Activated T-cell treated with anti-CD3 and anti-CD28 coated beads, Interleukin-2, amount 50 U/mL, for 48 hours (primary cell): ENCODE results near the gene SNAPC4.
"Not testable (repeated sequence)": the region's sequence is repeated elsewhere in the genome, so short reads cannot be mapped to it uniquely, and the experiment has no call there.

ENCODE experiments used
- DNase-seq, 2 experiments: peaks; one replicate each; pipeline ENCODE4 v3.0.0-alpha.2; 2020

SNAPC4 gene

GRCh38 chr9:136352682-136353081 lies 47.3 kb downstream of the SNAPC4 start:
- no peak for DNase-seq

- not testable (repeated sequence) for DNase-seq
These were observed 48.1 kb downstream of the SNAPC4 start for GRCh38 chr9:136351868-136352267.

GRCh38 chr9:136351252-136351800 lies 48.6 kb downstream of the SNAPC4 start:
- DNase-seq, result no peak
